Mucosa of gallbladder (tissue), 1 donor: ENCODE results near the gene YKT6. TPM values are rescaled to one million over a fixed set of nuclear protein-coding genes. Genes with fewer than 3 reads are reported as not detected.

Experiments
- DNase-seq: peaks from one replicate; pipeline ENCODE4 v3.0.0-alpha.2; 2020; ENCODE audit warnings: low spot score
- total RNA-seq: library from RNA; stranded (reverse); gene quantifications from one replicate; pipeline ENCODE4 v1.2.1, GENCODE V29; 2021
- donor health status: DM: no; HTN: no; CAD: no.

YKT6 gene
- total RNA-seq, 1 donor from 2014 or later = 58.6 TPM

GRCh38 chr7:44218418-44219201 lies 17.8 kb downstream of the YKT6 start:
- no peak for DNase-seq

GRCh38 chr7:44219371-44220045 lies 18.7 kb downstream of the YKT6 start:
- DNase-seq = no peak

GRCh38 chr7:44220046-44220357 lies 19.2 kb downstream of the YKT6 start:
- no peak for DNase-seq

GRCh38 chr7:44220358-44221112 lies 19.8 kb downstream of the YKT6 start:
- no peak for DNase-seq

GRCh38 chr7:44221231-44221791 lies 20.5 kb downstream of the YKT6 start:
- DNase-seq = no peak

- no peak for DNase-seq
Measured at GRCh38 chr7:44222074-44222473, 21.3 kb downstream of the YKT6 start.

GRCh38 chr7:44222776-44223261 lies 22.0 kb downstream of the YKT6 start:
- no peak for DNase-seq

GRCh38 chr7:44223362-44224079 lies 22.7 kb downstream of the YKT6 start:
- no peak for DNase-seq

- DNase-seq = no peak
Measured at GRCh38 chr7:44224080-44224973, 23.5 kb downstream of the YKT6 start.

- no peak for DNase-seq
Measured at GRCh38 chr7:44224974-44225565, 24.3 kb downstream of the YKT6 start.

- DNase-seq = no peak
Measured at GRCh38 chr7:44225566-44226395, 25.0 kb downstream of the YKT6 start.

- DNase-seq = no peak
Measured at GRCh38 chr7:44226396-44226753, 25.6 kb downstream of the YKT6 start.

- no peak for DNase-seq
Measured at GRCh38 chr7:44227911-44228310, 27.1 kb downstream of the YKT6 start.

- no peak for DNase-seq
Measured at GRCh38 chr7:44228571-44229350, 28.0 kb downstream of the YKT6 start.

GRCh38 chr7:44229546-44230105 lies 28.8 kb downstream of the YKT6 start:
- DNase-seq = no peak

- no peak for DNase-seq
Measured at GRCh38 chr7:44230286-44230685, 29.5 kb downstream of the YKT6 start.

- DNase-seq = no peak
Measured at GRCh38 chr7:44231088-44231487, 30.3 kb downstream of the YKT6 start.

- DNase-seq = no peak
Measured at GRCh38 chr7:44232396-44232795, 31.6 kb downstream of the YKT6 start.
